ENCODE measurements around the gene PASD1. TPM values are rescaled to one million over a fixed set of nuclear protein-coding genes. Genes with fewer than 3 reads are reported as not detected.
"Not testable (repeated sequence)": the region's sequence is repeated elsewhere in the genome, so short reads cannot be mapped to it uniquely, and the experiment has no call there.

Gene PASD1
- total RNA-seq, 4 donors from 2014 or later, result not detected

- peak; percentile 62 for ATAC-seq (ENCODE audit: low FRiP score)
- no peak for DNase-seq (ENCODE audit: low spot score)
- TF ChIP-seq, protein P1, sequence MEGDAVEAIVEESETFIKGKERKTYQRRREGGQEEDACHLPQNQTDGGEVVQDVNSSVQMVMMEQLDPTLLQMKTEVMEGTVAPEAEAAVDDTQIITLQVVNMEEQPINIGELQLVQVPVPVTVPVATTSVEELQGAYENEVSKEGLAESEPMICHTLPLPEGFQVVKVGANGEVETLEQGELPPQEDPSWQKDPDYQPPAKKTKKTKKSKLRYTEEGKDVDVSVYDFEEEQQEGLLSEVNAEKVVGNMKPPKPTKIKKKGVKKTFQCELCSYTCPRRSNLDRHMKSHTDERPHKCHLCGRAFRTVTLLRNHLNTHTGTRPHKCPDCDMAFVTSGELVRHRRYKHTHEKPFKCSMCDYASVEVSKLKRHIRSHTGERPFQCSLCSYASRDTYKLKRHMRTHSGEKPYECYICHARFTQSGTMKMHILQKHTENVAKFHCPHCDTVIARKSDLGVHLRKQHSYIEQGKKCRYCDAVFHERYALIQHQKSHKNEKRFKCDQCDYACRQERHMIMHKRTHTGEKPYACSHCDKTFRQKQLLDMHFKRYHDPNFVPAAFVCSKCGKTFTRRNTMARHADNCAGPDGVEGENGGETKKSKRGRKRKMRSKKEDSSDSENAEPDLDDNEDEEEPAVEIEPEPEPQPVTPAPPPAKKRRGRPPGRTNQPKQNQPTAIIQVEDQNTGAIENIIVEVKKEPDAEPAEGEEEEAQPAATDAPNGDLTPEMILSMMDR (IDR thresholded peaks at IDR 0.05), result no peak
These were observed 25.0 kb upstream of the PASD1 start for GRCh38 chrX:151538190-151539122.

DNA sequence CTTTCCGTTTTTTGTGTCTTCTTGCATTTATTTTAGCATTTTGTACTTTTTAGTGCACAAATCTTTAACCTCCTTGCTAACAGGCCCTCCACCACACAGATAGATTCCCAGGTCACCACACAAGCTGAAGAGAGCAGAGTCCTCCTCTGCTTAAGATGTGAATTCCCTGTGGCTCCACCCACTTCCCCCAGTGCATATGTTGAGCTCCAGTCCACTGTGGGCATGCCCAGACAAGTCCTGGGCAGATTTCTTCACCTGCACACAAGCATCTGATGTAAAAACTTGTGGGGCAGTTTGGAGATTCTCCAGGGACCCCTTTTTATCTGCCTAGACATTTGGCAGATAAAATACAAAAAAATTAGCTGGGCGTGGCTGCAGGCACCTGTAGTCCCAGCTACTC, 19.8 kb upstream of the PASD1 start:
- DNase-seq (ENCODE audit: low spot score), result no peak
- TF ChIP-seq, protein P1 (IDR thresholded peaks at IDR 0.05), result no peak
- no peak for ATAC-seq (ENCODE audit: low FRiP score)

GRCh38 chrX:151546226-151546625, 17.2 kb upstream of the PASD1 start:
- DNase-seq (ENCODE audit: low spot score); ATAC-seq (ENCODE audit: low FRiP score): not testable (repeated sequence)

- not testable (repeated sequence) for ATAC-seq (ENCODE audit: low FRiP score); DNase-seq (ENCODE audit: low spot score)
These were observed 12.3 kb upstream of the PASD1 start for GRCh38 chrX:151551176-151551575.

GRCh38 chrX:151552743-151553142, 10.7 kb upstream of the PASD1 start:
- TF ChIP-seq, protein P1 (IDR thresholded peaks at IDR 0.05), result no peak
- no peak for DNase-seq (ENCODE audit: low spot score)
- no peak for ATAC-seq (ENCODE audit: low FRiP score)

GRCh38 chrX:151555301-151555700, 8.2 kb upstream of the PASD1 start:
- not testable (repeated sequence) for ATAC-seq (ENCODE audit: low FRiP score); DNase-seq (ENCODE audit: low spot score)

DNA sequence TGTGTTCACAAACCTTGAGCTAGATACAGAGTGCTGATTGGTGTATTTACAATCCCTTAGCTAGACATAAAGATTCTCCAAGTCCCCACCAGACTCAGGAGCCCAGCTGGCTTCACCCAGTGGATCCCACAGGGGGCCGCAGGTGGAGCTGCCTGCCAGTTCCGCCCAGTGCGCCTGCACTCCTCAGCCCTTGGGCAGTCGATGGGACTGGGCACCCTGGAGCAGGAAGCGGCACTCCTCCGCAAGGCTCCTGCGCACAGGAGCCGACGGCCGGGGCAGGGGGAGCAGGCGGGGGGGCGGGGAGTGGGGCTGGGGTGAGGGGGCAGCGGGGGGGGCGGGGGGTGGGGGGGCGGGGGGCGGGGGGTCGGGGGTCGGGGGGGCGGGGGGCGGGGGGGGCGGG, 990 bp upstream of the PASD1 start:
- not testable (repeated sequence) for DNase-seq (ENCODE audit: low spot score); ATAC-seq (ENCODE audit: low FRiP score)

DNA sequence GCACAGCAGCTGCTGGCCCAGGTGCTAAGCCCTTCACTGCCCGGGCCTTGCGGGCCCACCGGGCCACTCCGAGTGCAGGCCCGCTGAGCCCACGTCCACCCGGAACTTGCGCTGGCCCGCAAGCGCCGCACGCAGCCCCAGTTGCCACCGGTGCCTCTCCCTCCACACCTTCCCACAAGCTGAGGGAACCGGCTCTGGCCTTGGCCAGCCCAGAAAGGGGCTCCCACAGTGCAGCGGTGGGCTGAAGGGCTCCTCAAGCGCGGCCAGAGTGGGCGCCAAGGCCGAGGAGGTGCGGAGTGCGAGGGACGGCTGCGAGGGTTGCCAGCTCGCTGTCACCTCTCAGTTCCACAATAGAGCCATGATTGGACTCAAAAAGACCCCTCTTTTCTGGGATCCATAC, 472 bp upstream of the PASD1 start:
- not testable (repeated sequence) for DNase-seq (ENCODE audit: low spot score); ATAC-seq (ENCODE audit: low FRiP score)

- TF ChIP-seq, protein P1 (IDR thresholded peaks at IDR 0.05), result no peak
- no peak for DNase-seq (ENCODE audit: low spot score)
- ATAC-seq (ENCODE audit: low FRiP score), result no peak
These were observed 560 bp downstream of the PASD1 start for GRCh38 chrX:151564035-151564434.

GRCh38 chrX:151566872-151567271, 3.4 kb downstream of the PASD1 start:
- DNase-seq (ENCODE audit: low spot score); ATAC-seq (ENCODE audit: low FRiP score): not testable (repeated sequence)

Data from omental fat pad (tissue), 4 donors.